ENCODE data around the gene VPS13D. TPM values are rescaled to one million over a fixed set of nuclear protein-coding genes. Genes with fewer than 3 reads are reported as not detected.

The VPS13D gene
- polyA plus RNA-seq, 1 of the 3 experiments (the other 2 are of a cell fraction) = 15.0 TPM

GRCh38 chr1:12186679-12186985 is 43.2 kb upstream of the VPS13D start:
- TF ChIP-seq, protein P1, sequence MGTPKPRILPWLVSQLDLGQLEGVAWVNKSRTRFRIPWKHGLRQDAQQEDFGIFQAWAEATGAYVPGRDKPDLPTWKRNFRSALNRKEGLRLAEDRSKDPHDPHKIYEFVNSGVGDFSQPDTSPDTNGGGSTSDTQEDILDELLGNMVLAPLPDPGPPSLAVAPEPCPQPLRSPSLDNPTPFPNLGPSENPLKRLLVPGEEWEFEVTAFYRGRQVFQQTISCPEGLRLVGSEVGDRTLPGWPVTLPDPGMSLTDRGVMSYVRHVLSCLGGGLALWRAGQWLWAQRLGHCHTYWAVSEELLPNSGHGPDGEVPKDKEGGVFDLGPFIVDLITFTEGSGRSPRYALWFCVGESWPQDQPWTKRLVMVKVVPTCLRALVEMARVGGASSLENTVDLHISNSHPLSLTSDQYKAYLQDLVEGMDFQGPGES (IDR thresholded peaks at IDR 0.05; ENCODE audit: low read depth, low read length) = no peak
- TF ChIP-seq USF1 (IDR thresholded peaks at IDR 0.05; ENCODE audit: borderline replicate concordance, low read depth) (no peak), JUND (IDR thresholded peaks at IDR 0.05) (no peak), FOXJ3 (CRISPR knock-in tag; IDR thresholded peaks at IDR 0.05) (no peak), REST (IDR thresholded peaks at IDR 0.05; ENCODE audit: low read depth, low read length) (no peak), MXI1 (IDR thresholded peaks at IDR 0.05; ENCODE audit: low read depth, low read length) (no peak), RCOR1 (IDR thresholded peaks at IDR 0.05; ENCODE audit: low read length) (no peak), RAD21 (IDR thresholded peaks at IDR 0.05; ENCODE audit: low read length) (no peak), EP300 (IDR thresholded peaks at IDR 0.05; ENCODE audit: borderline replicate concordance in 1 of 2, low read depth in 1 of 2, low read length in 1 of 2) (no peak), TCF12 (IDR thresholded peaks at IDR 0.05) (no peak), RXRA (IDR thresholded peaks at IDR 0.05; ENCODE audit: borderline replicate concordance, low read depth) (no peak), CTCF (IDR thresholded peaks at IDR 0.05) (no peak), RFX5 (IDR thresholded peaks at IDR 0.05; ENCODE audit: low read length) (no peak), ELF1 (IDR thresholded peaks at IDR 0.05) (no peak), YY1 (IDR thresholded peaks at IDR 0.05; ENCODE audit: low read depth) (no peak)
- TF ChIP-seq, protein P2, sequence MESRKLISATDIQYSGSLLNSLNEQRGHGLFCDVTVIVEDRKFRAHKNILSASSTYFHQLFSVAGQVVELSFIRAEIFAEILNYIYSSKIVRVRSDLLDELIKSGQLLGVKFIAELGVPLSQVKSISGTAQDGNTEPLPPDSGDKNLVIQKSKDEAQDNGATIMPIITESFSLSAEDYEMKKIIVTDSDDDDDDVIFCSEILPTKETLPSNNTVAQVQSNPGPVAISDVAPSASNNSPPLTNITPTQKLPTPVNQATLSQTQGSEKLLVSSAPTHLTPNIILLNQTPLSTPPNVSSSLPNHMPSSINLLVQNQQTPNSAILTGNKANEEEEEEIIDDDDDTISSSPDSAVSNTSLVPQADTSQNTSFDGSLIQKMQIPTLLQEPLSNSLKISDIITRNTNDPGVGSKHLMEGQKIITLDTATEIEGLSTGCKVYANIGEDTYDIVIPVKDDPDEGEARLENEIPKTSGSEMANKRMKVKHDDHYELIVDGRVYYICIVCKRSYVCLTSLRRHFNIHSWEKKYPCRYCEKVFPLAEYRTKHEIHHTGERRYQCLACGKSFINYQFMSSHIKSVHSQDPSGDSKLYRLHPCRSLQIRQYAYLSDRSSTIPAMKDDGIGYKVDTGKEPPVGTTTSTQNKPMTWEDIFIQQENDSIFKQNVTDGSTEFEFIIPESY (IDR thresholded peaks at IDR 0.05; ENCODE audit: borderline replicate concordance, low read depth) = no peak
- no peak overlapping the region for H3K4me3 ChIP-seq (ENCODE audit: low read depth in 2 of 2, low read length in 1 of 2)
- H3K4me1 ChIP-seq (ENCODE audit: control insufficient read depth in 1 of 2, insufficient read depth in 2 of 2, low read depth in 1 of 2, low read length in 1 of 2) = peaks cover 10 to 32% of the 10 kb centered on the region in 2 experiments; a peak in 3 of 4 replicates
- H3K27me3 ChIP-seq (ENCODE audit: insufficient read depth) = no peaks in the 10 kb centered on the region
- CTCF ChIA-PET = interaction anchor here (1.0 to 6.2 kb wide), 3 partner anchors 30 to 466 kb away, joined by 3 to 79 read pairs (median 3); no protein-coding TSS in a partner anchor
- 80% methylated on average over 3 of the region's 4 CpGs for WGBS (ENCODE audit: low lambda C conversion rate)
- H3K27ac ChIP-seq (ENCODE audit: low read depth in 2 of 2, low read length in 1 of 2) = no peak overlapping the region
- POLR2A ChIA-PET = no interaction called here
- H3K36me3 ChIP-seq (replicated peaks in 1 of 2; ENCODE audit: control insufficient read depth in 1 of 2, insufficient read depth in 2 of 2, low read length in 1 of 2) = no peaks in the 10 kb centered on the region
- no peaks in the 10 kb centered on the region for H3K79me2 ChIP-seq (ENCODE audit: insufficient read depth)
- H3K9me3 ChIP-seq = no peaks in the 10 kb centered on the region
- H3K4me2 ChIP-seq = no peak overlapping the region
- no peak overlapping the region for H3K9ac ChIP-seq
- H2AFZ ChIP-seq (ENCODE audit: low read depth) = no peak overlapping the region
- H3F3A ChIP-seq (replicated peaks; ENCODE audit: insufficient read depth) = peaks cover 4% of the 10 kb centered on the region
- no peaks in the 10 kb centered on the region for H4K20me1 ChIP-seq (ENCODE audit: insufficient read depth)
- H3K9me2 ChIP-seq = no peaks in the 10 kb centered on the region
- no peak for DNase-seq

All from SK-N-SH (cell line).